GM19395 (cell line): ENCODE results near the gene TXNRD2.

Experiments used
- ATAC-seq: cut with Tn5 transposase; IDR thresholded peaks from one replicate; pipeline ENCODE4 v1.9.1; 2021; ENCODE audit warnings: mild to moderate bottlenecking, moderate library complexity; ENCODE audit not compliant: unreplicated experiment

Gene TXNRD2

GRCh38 chr22:19967850-19968449 is 26.3 kb upstream of the TXNRD2 start:
- ATAC-seq: no peak

- no peak for ATAC-seq
Observed at GRCh38 chr22:19966908-19967750, 25.5 kb upstream of the TXNRD2 start.

- ATAC-seq: no peak
Observed at GRCh38 chr22:19965771-19966709, 24.4 kb upstream of the TXNRD2 start.

GRCh38 chr22:19964701-19965386 is 23.2 kb upstream of the TXNRD2 start:
- no peak for ATAC-seq

GRCh38 chr22:19963863-19964642 is 22.4 kb upstream of the TXNRD2 start:
- ATAC-seq: no peak

- ATAC-seq: no peak
Observed at GRCh38 chr22:19962909-19963806, 21.5 kb upstream of the TXNRD2 start.

- ATAC-seq: no peak
Observed at GRCh38 chr22:19962246-19962908, 20.8 kb upstream of the TXNRD2 start.

- no peak for ATAC-seq
Observed at GRCh38 chr22:19961868-19962245, 20.2 kb upstream of the TXNRD2 start.

GRCh38 chr22:19961201-19961580 is 19.6 kb upstream of the TXNRD2 start:
- no peak for ATAC-seq

GRCh38 chr22:19960491-19961200 is 19.0 kb upstream of the TXNRD2 start:
- no peak for ATAC-seq

GRCh38 chr22:19959587-19960490 is 18.2 kb upstream of the TXNRD2 start:
- ATAC-seq: no peak

GRCh38 chr22:19959043-19959586 is 17.5 kb upstream of the TXNRD2 start:
- no peak for ATAC-seq

- ATAC-seq: no peak
Observed at GRCh38 chr22:19958083-19959042, 16.7 kb upstream of the TXNRD2 start.

GRCh38 chr22:19957445-19957844 is 15.8 kb upstream of the TXNRD2 start:
- no peak for ATAC-seq
